ENCODE results near the gene CCS.

DNA sequence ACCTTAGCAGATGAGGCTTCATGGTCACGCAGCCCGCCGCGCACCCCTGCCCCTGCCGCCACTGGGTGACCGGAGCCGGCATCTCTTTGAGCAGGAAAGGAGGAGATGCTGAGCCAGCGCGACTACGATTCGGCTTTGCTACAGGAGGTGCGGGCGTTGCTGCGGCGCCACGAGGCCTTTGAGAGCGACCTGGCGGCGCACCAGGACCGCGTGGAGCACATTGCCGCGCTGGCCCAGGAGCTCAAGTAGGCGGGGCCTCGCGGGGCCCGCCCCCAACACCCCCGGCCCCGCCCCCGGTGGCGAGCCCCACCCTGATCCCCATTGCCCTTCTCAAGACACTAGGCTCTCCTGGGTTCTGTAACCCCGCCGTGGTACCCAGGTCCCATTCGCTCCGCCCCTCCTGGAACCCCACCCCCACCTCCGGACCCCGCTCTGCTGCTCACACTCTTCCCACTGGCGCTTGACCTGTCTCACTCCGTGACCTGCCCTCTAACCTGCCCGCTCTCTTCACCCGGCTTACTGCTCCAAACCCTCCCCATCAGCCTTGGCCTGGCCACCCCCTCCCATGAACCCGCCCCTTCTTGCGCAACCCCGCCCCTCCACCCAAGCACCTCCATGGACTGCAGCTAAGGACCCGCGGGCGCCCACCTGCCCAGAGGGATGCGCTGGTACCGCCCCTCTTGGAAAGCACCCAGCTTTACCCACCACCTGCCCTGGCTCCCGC is 33.7 kb upstream of the CCS start:
- TF ChIP-seq, protein P1, sequence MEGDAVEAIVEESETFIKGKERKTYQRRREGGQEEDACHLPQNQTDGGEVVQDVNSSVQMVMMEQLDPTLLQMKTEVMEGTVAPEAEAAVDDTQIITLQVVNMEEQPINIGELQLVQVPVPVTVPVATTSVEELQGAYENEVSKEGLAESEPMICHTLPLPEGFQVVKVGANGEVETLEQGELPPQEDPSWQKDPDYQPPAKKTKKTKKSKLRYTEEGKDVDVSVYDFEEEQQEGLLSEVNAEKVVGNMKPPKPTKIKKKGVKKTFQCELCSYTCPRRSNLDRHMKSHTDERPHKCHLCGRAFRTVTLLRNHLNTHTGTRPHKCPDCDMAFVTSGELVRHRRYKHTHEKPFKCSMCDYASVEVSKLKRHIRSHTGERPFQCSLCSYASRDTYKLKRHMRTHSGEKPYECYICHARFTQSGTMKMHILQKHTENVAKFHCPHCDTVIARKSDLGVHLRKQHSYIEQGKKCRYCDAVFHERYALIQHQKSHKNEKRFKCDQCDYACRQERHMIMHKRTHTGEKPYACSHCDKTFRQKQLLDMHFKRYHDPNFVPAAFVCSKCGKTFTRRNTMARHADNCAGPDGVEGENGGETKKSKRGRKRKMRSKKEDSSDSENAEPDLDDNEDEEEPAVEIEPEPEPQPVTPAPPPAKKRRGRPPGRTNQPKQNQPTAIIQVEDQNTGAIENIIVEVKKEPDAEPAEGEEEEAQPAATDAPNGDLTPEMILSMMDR (IDR thresholded peaks at IDR 0.05; ENCODE audit: insufficient read depth, low read length, poor library complexity, severe bottlenecking) = no peak
- no peak for TF ChIP-seq EZH2phosphoT487 (conservative IDR thresholded peaks at IDR 0.05; ENCODE audit: low read length)
